Panc1 (cell line): ENCODE data around the gene BAIAP2. TPM values are rescaled to one million over a fixed set of nuclear protein-coding genes. Genes with fewer than 3 reads are reported as not detected.

ENCODE experiments used
- ATAC-seq: fragments of 200-7000 bp; cut with Tn5 transposase; 2 replicates; pipeline ENCODE4 v1.9.1; 2020; ENCODE audit warnings: mild to moderate bottlenecking, moderate library complexity
- BruUV-seq: library from RNA; stranded (reverse); fragments of 400-500 nt; replicated peaks from 2 replicates; lab custom pipeline; 2021; lab: Mats Ljungman, UMichigan
- CTCF ChIA-PET: fragments of 300-600 bp; sonication (Branson Sonifier 250); formaldehyde crosslinking; loops from one replicate; lab custom pipeline; 2022; ENCODE audit warnings: antibody characterized with exemption; lab: Charles Lee
- POLR2A ChIA-PET: fragments of 300-600 bp; sonication (Branson Sonifier 250); formaldehyde crosslinking; loops from one replicate; lab custom pipeline; 2022; ENCODE audit warnings: antibody characterized with exemption; lab: Charles Lee
- DNase-seq: peaks from one replicate; pipeline ENCODE4 v3.0.0-alpha.2; 2010; ENCODE audit warnings: low read depth, low spot score
- H3K27ac ChIP-seq: 2 replicates; pipeline ENCODE4 v1.5.1; 2011; ENCODE audit warnings: mild to moderate bottlenecking, low read length, inconsistent platforms
- H3K27me3 ChIP-seq: fragments of 200-500 bp; sonication (Bioruptor generic); 2 replicates; pipeline ENCODE4 v1.6.0; 2014; ENCODE audit warnings: low read length, inconsistent platforms; ENCODE audit not compliant: control insufficient read depth, insufficient read depth
- H3K36me3 ChIP-seq: fragments of 200-500 bp; sonication (Bioruptor generic); 2 replicates; pipeline ENCODE4 v1.5.1; 2014; ENCODE audit warnings: inconsistent platforms, mild to moderate bottlenecking, low read length, moderate library complexity; ENCODE audit not compliant: control insufficient read depth, insufficient read depth
- H3K4me1 ChIP-seq: 2 replicates; pipeline ENCODE4 v1.5.1; 2011; ENCODE audit warnings: inconsistent platforms, mild to moderate bottlenecking, low read length, moderate library complexity; ENCODE audit not compliant: control insufficient read depth, insufficient read depth
- H3K4me3 ChIP-seq, 2 experiments: 2 replicates each; pipeline ENCODE4 v1.5.1; 2011 to 2012; ENCODE audit warnings: low read depth in 2 of 2, low read length in 2 of 2, mild to moderate bottlenecking in 2 of 2, inconsistent platforms in 1 of 2, moderate library complexity in 1 of 2
- H3K9me3 ChIP-seq: fragments of 200-500 bp; sonication (Bioruptor generic); 2 replicates; pipeline ENCODE4 v1.5.1; 2014; ENCODE audit warnings: low read depth, mild to moderate bottlenecking, inconsistent platforms, low read length, moderate library complexity; ENCODE audit not compliant: control insufficient read depth, insufficient read depth
- CTCF ChIP-seq: fragments of 450-650 bp; IDR thresholded peaks from 2 replicates; pipeline ENCODE4 v1.5.1; 2017; ENCODE audit warnings: mild to moderate bottlenecking
- POLR2AphosphoS5 ChIP-seq: IDR thresholded peaks from 2 replicates; pipeline ENCODE4 v1.6.1; 2012; ENCODE audit warnings: mild to moderate bottlenecking, low read depth, low read length, moderate library complexity
- REST ChIP-seq, 2 experiments: IDR thresholded peaks; 2 replicates each; pipeline ENCODE4 v1.6.1; 2011 to 2012; ENCODE audit warnings: low read depth in 2 of 2, control low read depth in 1 of 2, low read length in 1 of 2, mild to moderate bottlenecking in 1 of 2, moderate library complexity in 1 of 2; ENCODE audit not compliant: insufficient read depth in 1 of 2
- SIN3A ChIP-seq: IDR thresholded peaks from 2 replicates; pipeline ENCODE4 v1.6.1; 2012; ENCODE audit warnings: low read depth, mild to moderate bottlenecking, low read length, moderate library complexity, borderline replicate concordance; ENCODE audit not compliant: insufficient read depth
- TCF7L2 ChIP-seq: IDR thresholded peaks from 2 replicates; pipeline ENCODE4 v1.6.1; 2011; ENCODE audit warnings: mild to moderate bottlenecking, low read depth, low read length, inconsistent platforms
- in situ Hi-C: cut with HindIII; loops from 2 replicates; pipeline ENCODE4 v1.10.0; 2016; ENCODE audit warnings: low sequenced_read_pairs, low pct_unique_long_range_greater_than_20kb
- intact Hi-C: fragments of 100-400 bp; cut with micrococcal nuclease; formaldehyde crosslinking; loops from one replicate; pipeline ENCODE4 v1.10.0; 2022; ENCODE audit not compliant: unreplicated experiment
- total RNA-seq: library from RNA; stranded (reverse); gene quantifications from one replicate; pipeline ENCODE4 v1.2.1, GENCODE V29; 2021; ENCODE audit not compliant: unreplicated experiment

The BAIAP2 gene
- total RNA-seq, 1 experiment from 2014 or later, result 125 TPM

GRCh38 chr17:81161972-81162371 lies 127.0 kb downstream of the BAIAP2 start:
- intact Hi-C loops (no loop called here), in situ Hi-C loops (no loop called here)
- H3K27me3 ChIP-seq, result no peaks in the 10 kb centered on the region
- BruUV-seq, result no TSS peak
- POLR2A ChIA-PET, result no interaction called here
- TF ChIP-seq REST (IDR thresholded peaks at IDR 0.05; ENCODE audit: insufficient read depth in 1 of 2, low read depth in 2 of 2, low read length in 1 of 2) (no peak), SIN3A (no peak), POLR2AphosphoS5 (no peak), TCF7L2 (no peak), CTCF (no peak)
- H3K36me3 ChIP-seq, result no peaks in the 10 kb centered on the region
- H3K4me3 ChIP-seq, result no peak overlapping the region
- H3K27ac ChIP-seq, result no peak overlapping the region
- H3K9me3 ChIP-seq, result no peaks in the 10 kb centered on the region
- CTCF ChIA-PET, result no interaction called here
- H3K4me1 ChIP-seq, result peaks cover 16% of the 10 kb centered on the region
- no peak for ATAC-seq
- no peak for DNase-seq

- Histone ChIP-seq H3K27me3 (no peaks in the 10 kb centered on the region), H3K9me3 (no peaks in the 10 kb centered on the region), H3K27ac (no peak overlapping the region), H3K4me1 (peaks cover 16% of the 10 kb centered on the region), H3K4me3 (no peak overlapping the region), H3K36me3 (no peaks in the 10 kb centered on the region)
- in situ Hi-C loops (no loop called here), intact Hi-C loops (no loop called here)
- TF ChIP-seq SIN3A (no peak), REST (IDR thresholded peaks at IDR 0.05; ENCODE audit: insufficient read depth in 1 of 2, low read depth in 2 of 2, low read length in 1 of 2) (no peak), CTCF (no peak), POLR2AphosphoS5 (no peak), TCF7L2 (no peak)
- CTCF ChIA-PET, result no interaction called here
- no TSS peak for BruUV-seq
- POLR2A ChIA-PET, result no interaction called here
- ATAC-seq, result no peak
- DNase-seq, result no peak
Observed at GRCh38 chr17:81162491-81162890, 127.5 kb downstream of the BAIAP2 start.
